Measurements from ENCODE around the gene GMPR2.

The GMPR2 gene

DNA sequence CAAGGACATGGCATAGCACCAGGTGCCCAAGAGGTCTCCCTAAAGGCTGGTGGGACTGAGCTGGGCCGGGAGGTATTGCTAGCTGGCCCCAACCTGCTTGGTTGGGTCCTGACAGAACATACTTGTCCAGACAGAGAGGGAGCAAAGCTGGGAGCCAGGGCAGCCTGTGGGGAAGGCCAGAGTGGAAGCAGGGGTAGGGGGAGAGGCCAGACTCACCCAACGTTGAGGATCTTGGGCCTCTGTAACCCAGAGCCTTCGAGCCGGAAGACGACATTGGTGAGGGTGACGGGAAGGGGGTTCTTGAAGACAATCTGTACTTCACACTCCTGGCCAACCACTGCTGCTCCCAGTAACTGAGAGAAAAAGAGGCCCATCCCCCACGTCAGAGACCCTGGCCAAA is 21.2 kb downstream of the GMPR2 start:
- DNase-seq (ENCODE audit: low read depth): no peak
- H3K4me3 ChIP-seq (ENCODE audit: control insufficient read depth, low read depth, low read length): no peak overlapping the region
- TF ChIP-seq, protein P1, sequence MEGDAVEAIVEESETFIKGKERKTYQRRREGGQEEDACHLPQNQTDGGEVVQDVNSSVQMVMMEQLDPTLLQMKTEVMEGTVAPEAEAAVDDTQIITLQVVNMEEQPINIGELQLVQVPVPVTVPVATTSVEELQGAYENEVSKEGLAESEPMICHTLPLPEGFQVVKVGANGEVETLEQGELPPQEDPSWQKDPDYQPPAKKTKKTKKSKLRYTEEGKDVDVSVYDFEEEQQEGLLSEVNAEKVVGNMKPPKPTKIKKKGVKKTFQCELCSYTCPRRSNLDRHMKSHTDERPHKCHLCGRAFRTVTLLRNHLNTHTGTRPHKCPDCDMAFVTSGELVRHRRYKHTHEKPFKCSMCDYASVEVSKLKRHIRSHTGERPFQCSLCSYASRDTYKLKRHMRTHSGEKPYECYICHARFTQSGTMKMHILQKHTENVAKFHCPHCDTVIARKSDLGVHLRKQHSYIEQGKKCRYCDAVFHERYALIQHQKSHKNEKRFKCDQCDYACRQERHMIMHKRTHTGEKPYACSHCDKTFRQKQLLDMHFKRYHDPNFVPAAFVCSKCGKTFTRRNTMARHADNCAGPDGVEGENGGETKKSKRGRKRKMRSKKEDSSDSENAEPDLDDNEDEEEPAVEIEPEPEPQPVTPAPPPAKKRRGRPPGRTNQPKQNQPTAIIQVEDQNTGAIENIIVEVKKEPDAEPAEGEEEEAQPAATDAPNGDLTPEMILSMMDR (IDR thresholded peaks at IDR 0.05; ENCODE audit: control insufficient read depth, insufficient read depth, low read depth, low read length, missing control alignments): no peak

GRCh38 chr14:24254630-24255392 is 22.1 kb downstream of the GMPR2 start:
- TF ChIP-seq, protein P1 (IDR thresholded peaks at IDR 0.05; ENCODE audit: control insufficient read depth, insufficient read depth, low read depth, low read length, missing control alignments): no peak
- H3K4me3 ChIP-seq (ENCODE audit: control insufficient read depth, low read depth, low read length): no peak overlapping the region
- DNase-seq (ENCODE audit: low read depth): no peak

- no peak overlapping the region for H3K4me3 ChIP-seq (ENCODE audit: control insufficient read depth, low read depth, low read length)
- no peak for DNase-seq (ENCODE audit: low read depth)
These were observed 22.7 kb downstream of the GMPR2 start for GRCh38 chr14:24255438-24255837.

DNA sequence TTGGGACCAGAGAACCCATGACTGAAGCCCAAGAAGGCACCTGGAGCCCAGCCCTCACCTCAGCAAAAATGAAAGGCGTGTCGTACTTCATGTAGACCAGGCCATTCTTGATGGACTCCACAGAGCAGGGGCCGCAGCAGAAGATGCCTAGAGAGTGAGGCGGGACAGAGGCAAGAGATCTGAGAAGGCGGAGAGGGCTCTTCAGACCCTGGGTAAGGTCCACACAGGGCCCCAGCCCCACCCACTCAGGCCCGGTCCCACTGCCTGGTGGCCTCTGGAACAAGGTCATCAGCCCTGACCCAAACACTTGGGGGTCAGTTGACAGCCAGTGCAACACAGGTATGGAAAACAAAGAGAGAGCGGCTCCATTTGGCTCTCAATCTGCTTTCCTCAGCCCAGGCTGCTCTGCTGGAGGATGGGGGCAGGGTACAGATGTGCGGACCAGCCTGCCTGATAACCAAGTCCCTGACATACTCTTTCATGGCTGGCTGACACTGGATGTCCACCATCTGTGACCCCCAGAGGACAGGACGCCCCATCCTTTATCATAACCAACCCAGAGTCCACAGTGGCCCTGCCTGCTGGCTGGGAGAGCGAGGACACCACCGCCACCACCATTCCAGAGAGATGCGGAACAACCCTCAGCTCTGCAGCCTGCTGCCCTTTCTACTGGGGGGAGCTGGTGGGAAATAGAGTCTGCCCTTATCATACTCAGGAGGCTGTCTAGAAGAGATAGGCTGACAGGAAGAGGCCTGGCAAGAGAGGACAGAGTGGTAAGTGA is 23.4 kb downstream of the GMPR2 start:
- no peak overlapping the region for H3K4me3 ChIP-seq (ENCODE audit: control insufficient read depth, low read depth, low read length)
- DNase-seq (ENCODE audit: low read depth): no peak
- TF ChIP-seq, protein P1 (IDR thresholded peaks at IDR 0.05; ENCODE audit: control insufficient read depth, insufficient read depth, low read depth, low read length, missing control alignments): no peak

More at GRCh38 chr14:24255438-24255837, 22.7 kb downstream of the GMPR2 start:
- TF ChIP-seq, protein P1 (IDR thresholded peaks at IDR 0.05; ENCODE audit: control insufficient read depth, insufficient read depth, low read depth, low read length, missing control alignments): no peak

DNA sequence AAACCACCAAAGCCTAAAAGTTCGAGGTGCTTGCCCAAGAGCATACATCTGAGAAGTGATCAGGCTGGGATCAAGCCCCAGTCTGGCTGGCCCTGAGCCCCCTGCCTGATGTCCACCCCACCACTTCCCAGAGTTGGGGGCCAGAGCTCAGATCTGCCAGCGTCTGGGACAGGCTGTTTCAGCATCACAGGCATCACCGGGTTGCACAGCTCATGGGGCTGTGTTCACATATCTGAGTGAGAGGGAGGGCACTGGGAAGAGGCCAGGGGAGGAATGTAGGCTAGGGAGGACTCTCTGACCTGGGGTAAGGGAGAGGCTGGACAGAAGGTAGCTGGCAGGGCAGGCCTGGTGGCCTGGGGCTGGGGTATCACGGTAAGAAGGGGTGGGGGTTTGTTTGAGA is 24.2 kb downstream of the GMPR2 start:
- no peak overlapping the region for H3K4me3 ChIP-seq (ENCODE audit: control insufficient read depth, low read depth, low read length)
- TF ChIP-seq, protein P1 (IDR thresholded peaks at IDR 0.05; ENCODE audit: control insufficient read depth, insufficient read depth, low read depth, low read length, missing control alignments): no peak
- no peak for DNase-seq (ENCODE audit: low read depth)

DNA sequence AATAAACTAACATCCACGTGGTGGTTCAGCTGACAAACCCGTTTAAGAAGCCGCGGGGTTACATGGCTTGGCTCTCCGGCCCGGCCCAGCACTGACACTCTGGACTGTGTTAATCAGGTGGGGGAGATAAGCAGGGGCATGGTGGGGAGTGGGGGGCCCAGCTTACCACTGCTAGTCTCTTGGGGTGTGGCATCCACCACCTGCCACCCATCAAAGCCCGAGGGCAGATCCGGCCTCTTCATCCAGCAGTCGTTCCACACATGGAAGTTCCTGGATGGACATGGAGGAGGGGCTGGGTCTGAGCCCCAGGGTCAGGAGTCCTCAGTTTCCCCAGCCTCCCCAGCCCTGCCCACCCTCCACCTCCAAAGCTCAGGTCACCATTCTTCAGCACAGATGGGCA is 25.4 kb downstream of the GMPR2 start:
- no peak overlapping the region for H3K4me3 ChIP-seq (ENCODE audit: control insufficient read depth, low read depth, low read length)
- TF ChIP-seq, protein P1 (IDR thresholded peaks at IDR 0.05; ENCODE audit: control insufficient read depth, insufficient read depth, low read depth, low read length, missing control alignments): no peak
- no peak for DNase-seq (ENCODE audit: low read depth)

Measured in AG09309 (cell line).